ENCODE results near the gene FMNL2. TPM values are rescaled to one million over a fixed set of nuclear protein-coding genes. Genes with fewer than 3 reads are reported as not detected.
A peak's percentile ranks its signal among the peaks of the same experiment; 100 is the strongest.

FMNL2 gene
- total RNA-seq, 1 donor from 2014 or later: 60.6 TPM

GRCh38 chr2:152405206-152406118 lies 70.5 kb downstream of the FMNL2 start:
- peak; percentile 82 for DNase-seq

DNA sequence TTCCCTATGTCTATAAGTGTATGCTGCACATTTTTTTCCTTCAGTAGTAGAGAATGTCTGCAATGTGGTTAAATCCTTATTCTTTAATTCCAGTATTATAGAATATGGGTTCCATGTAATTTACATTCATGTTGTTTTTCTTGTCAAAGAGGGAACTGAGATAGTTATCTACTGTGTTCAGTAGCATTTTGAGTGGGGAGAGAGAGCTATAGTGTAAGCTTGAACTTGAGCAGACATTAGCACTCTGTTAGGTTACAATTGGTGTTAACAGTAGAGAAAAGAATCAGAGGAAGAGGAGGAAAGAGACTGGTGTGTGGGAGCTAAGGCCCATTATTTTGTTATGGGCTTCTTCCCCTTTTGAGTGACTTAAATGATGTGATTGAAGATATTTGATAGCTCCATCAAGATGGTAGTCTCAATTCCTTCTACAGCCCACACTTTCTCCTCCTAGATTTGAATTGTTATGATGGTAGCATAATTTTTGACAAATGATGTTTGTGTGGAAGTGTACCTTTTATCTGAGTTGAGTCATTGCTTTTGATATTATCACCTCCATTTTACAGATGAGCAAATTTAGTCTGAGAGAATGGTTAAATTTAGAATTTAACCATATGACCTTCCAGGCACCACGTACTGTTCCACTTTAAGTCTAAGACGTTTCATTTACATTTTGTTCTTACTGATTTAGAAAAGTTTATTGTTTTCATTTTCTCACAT lies 71.3 kb downstream of the FMNL2 start:
- no peak for DNase-seq

DNA sequence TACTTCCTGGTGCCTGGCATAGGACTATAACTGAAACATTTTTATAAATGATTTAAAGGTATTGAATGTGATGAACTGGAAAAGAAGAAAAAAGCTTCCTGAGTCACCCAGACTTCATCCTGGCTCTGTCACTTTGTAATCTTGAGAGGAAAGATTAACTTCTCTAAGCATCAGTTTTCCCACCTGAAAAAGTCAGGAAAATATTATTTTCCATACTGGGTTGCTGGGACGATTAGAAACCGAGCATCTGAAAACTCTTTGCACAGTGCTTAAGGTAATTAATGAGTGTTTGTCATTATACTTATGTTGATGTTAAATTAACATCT lies 71.8 kb downstream of the FMNL2 start:
- DNase-seq: no peak

DNA sequence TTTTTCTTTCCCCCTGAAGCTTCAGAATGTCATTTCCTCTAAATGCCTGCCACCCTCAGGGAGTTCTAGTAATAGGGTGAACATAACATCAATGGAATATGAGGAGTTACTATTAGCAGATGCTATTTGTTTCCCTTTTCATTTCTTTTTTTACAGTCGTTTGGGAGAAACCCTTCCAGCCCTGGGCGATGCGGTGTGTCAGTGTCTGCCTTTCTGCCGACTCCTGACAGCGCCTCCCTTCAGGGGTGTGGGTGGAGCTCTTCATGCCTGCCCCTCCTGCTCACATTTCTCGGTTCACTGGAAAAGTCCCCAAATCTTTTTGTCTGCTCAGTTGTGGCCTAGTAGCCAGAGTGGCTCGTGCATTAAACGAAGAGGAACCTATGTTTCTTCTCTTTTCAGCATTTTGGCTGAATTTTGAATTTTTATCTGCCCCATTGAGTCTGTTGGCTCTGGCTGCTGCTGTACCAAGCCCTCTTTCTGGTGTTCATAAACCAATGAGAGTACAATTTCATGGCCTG lies 72.3 kb downstream of the FMNL2 start:
- peak; percentile 30 for DNase-seq

DNA sequence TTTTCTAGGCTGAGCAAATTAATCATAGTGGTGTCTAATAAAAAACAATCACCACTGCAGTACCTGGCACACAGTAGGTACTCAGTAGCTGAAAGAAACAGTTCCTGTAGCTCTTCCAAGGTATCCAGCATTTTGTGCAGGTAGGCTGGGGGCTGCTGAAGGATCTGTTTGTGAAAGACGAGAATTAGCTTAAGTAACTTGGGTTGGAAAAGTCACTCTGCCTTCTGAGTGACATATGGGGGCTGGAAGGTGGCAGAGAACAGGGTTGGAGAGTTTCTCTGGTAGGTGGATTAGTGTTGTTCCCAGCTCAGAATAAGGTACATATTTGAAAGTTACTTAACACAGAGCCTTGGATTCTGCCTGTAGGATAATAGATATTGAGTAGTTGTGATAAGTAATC lies 72.8 kb downstream of the FMNL2 start:
- DNase-seq: no peak

- DNase-seq: no peak
Observed at GRCh38 chr2:152408254-152408653, 73.3 kb downstream of the FMNL2 start.

GRCh38 chr2:152409386-152410164 lies 74.6 kb downstream of the FMNL2 start:
- DNase-seq: no peak

GRCh38 chr2:152410165-152410597 lies 75.2 kb downstream of the FMNL2 start:
- peak; percentile 43 for DNase-seq

- no peak for DNase-seq
Observed at GRCh38 chr2:152411154-152411553, 76.2 kb downstream of the FMNL2 start.

DNA sequence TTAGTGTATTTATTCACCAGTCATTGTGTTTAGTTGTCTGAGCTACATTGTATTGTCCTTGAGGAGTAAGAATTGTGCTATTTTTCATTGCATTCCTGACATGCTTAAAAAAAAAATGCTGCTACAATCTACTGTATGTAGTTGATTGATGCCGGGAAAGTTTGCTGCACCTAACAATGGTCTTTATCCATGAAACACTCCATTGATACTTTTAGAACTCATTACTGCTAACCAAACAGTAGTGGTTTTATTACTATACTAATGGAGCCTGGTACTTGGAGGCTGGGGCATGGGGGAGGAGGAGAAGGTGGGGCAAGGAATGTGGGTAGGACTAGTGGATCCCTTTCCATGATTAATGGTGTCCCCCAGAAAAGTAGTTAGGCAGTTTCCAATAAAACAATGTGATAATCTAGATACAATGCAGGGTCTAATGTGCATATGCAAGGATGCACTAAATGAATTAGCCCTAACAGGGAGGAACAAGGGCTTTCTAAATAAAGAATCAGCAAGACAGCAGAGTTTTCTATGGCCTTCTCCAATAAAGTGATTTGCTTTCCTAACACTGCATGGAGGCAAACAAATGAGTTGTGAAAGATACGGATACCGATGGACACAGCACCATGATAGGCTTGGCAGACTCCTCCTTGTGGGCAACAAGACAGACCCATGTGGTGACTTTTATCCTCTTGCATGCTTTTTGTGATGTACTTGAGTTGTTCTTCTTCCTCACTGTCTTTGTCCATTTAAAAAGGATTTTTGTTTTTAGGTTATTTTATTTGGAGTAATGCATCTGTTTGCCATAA lies 78.5 kb downstream of the FMNL2 start:
- DNase-seq: peak; percentile 64

DNA sequence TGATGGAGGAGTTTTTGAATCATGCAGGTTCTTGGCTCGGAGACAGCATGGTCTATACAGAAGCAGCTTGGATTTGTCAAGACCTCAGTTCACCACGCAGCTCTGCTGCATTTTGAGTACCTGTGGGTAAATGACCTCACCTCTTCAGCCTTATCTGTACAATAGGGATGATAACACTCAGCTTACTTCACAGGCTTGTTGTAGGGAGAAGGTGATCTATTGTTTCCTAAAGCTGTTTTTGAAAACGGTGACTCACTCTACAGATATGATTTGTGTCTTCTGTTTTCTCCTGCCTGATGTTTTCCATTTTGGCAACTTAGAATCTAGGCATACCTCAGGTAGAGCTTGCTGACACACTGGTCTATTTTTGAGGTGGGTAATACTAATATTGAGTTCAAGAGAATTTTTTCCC lies 80.3 kb downstream of the FMNL2 start:
- peak; percentile 64 for DNase-seq

DNA sequence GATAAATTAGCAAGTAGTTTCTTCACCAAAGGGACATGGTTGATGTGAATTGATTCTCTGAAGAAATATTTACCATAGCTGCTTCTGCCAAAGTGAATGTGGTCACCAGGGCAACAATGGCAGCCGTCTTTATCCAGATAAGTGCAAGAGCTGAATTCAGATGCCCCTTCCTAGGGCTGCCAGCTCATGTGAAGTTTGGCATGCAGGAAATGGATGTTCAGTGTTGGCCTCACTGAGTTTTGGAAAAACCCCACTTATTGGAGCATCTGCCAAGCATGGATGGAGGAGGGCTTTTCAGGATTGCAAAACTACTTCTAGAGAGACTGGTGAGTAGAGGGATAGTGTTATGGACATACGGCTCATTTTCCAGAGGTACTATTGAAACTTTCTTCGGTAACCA lies 80.8 kb downstream of the FMNL2 start:
- no peak for DNase-seq

GRCh38 chr2:152418688-152419087 lies 83.7 kb downstream of the FMNL2 start:
- peak; percentile 78 for DNase-seq

- no peak for DNase-seq
Observed at GRCh38 chr2:152419944-152420343, 85.0 kb downstream of the FMNL2 start.

DNA sequence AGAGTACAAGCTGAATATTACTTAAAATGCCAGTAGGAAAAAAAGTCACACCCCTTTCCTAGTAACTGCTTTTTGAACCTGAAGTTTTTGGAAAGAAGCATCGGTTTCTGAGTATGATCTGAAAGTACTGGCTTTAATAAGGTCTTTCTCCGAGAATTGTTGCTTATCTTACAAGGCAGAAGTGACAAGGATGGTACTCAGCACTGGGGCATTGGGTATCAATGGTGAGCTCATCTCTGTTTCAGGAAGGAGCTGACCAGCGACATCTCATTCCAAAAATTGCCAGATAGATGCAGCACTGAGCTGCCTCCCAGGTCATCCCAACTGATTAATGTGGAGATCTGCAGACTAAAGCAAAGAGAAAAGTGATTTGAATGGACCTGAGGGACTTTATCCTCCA lies 85.4 kb downstream of the FMNL2 start:
- no peak for DNase-seq

DNA sequence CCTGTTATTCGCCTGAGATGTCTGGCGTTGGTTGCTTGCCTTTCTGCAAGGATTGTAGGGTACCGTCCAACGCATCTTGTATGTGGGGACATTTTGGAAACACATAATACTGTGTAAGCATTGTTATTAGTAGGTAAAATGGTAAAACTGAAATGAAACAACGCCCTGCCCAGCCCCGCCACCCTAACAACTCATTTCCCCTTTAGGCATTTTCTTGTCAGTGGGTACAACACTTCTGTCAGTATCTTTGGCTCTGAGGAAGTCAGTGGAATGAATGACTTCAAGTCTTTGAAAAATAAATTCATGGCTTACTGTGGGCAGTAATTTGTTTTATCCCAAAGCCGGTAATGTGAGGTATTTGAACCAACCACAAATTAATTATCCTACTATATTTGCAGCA lies 86.0 kb downstream of the FMNL2 start:
- no peak for DNase-seq

GRCh38 chr2:152421521-152422370 lies 86.8 kb downstream of the FMNL2 start:
- peak; percentile 96 for DNase-seq

DNA sequence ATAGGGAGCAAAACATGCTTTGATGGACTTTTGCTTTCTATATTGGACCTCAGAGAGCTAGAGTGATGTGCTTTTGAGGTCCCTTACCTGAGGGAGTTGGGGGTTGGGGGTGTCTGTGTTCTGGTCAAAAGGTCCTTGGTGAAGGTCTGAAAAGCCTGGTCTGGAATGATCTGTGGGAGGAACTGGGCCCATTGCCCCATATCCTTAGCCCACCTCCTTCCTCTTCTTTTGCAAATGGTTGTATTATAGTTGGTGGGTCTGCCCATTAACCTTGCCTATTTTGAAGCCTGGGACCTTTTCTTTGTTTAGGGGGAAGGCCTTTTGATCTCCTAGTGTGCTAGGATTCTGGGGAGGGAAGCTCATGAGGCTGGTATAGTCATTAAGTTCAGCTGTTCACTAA lies 88.7 kb downstream of the FMNL2 start:
- no peak for DNase-seq

DNA sequence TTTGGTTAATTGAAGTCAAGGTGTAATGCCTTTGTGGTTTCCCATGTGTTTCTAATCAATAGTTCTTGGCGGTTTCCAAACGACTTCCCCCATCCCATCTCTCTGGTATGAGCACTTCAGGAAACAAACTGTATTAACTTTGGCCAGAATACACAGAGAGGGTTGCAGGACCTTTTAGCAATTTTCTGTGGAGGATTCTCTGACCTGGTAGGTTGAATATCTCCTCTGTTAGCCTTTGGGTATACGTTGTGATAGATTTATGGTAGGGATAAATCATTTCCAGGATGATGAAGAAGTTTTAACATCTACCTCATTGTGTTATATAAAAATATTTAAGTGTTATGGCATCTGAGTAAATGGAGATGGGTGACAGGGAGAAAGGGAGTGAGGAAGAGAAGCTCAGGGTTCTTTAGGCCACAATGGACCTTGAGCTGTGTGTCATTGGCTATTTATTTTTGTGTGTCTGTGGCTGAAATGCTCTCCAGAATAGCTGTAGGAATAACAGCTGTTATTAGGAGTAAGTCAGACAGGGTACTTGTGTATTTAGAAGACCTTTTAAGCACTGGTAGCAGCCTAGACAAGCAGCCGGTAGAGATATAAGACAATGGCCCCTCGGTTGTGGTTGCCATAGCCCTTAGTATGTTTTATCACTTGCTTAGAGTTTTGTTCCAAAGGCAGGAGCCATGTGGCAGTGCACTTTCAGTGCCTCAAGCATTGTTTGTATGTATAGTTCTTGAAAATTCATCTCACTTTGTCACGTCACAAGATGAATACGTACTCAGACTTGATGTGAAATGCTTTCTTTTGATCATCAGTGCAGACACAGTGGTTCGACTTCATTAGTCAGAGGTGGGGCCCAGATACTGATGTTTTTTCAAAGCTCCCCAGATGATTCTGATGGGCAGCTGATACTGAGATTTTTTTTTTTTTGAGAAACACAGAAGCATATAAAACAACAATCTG lies 91.1 kb downstream of the FMNL2 start:
- no peak for DNase-seq

GRCh38 chr2:152426801-152427200 lies 91.8 kb downstream of the FMNL2 start:
- no peak for DNase-seq
